Large intestine (tissue), 1 donor: ENCODE results near the gene INTS15. TPM values are rescaled to one million over a fixed set of nuclear protein-coding genes. Genes with fewer than 3 reads are reported as not detected.

Source experiments
- polyA plus RNA-seq: library from polyadenylated mRNA; unstranded; fragments of 120-200 nt; gene quantifications from one replicate; pipeline ENCODE4 v1.2.1, GENCODE V29; 2013

The INTS15 gene
- polyA plus RNA-seq, 1 donor = 28.6 TPM

Other genes with a start within 250 kb of the INTS15 start
- gene FAM220A, start 241.1 kb upstream of the INTS15 start, polyA plus RNA-seq = 12.3 TPM
- gene RAC1, start 215.5 kb upstream of the INTS15 start, polyA plus RNA-seq = 206 TPM
- 15.3 TPM for gene DAGLB, start 142.1 kb upstream of the INTS15 start, polyA plus RNA-seq
- gene KDELR2, start 105.9 kb upstream of the INTS15 start, polyA plus RNA-seq = 272 TPM
- gene GRID2IP, start 38.6 kb upstream of the INTS15 start, polyA plus RNA-seq = 0.88 TPM
- gene ZDHHC4, start 12.6 kb upstream of the INTS15 start, polyA plus RNA-seq = 65.4 TPM
- 5.7 TPM for gene ZNF853, start 25.6 kb downstream of the INTS15 start, polyA plus RNA-seq
- gene ZNF316, start 47.3 kb downstream of the INTS15 start, polyA plus RNA-seq = 35.0 TPM
- gene ZNF12, start 116.9 kb downstream of the INTS15 start, polyA plus RNA-seq = 36.7 TPM
- gene RSPH10B2, start 164.1 kb downstream of the INTS15 start, polyA plus RNA-seq = 0.70 TPM
- gene CCZ1B, start 236.3 kb downstream of the INTS15 start, polyA plus RNA-seq = 50.5 TPM